IMR-90 (cell line): Measurements from ENCODE around the gene SULT1C4. TPM values are rescaled to one million over a fixed set of nuclear protein-coding genes. Genes with fewer than 3 reads are reported as not detected.
A peak's percentile ranks its signal among the peaks of the same experiment; 100 is the strongest.

Source experiments
- ATAC-seq: fragments of 200-7000 bp; cut with Tn5 transposase; 2 replicates; pipeline ENCODE4 v1.9.1; 2020; ENCODE audit warnings: low read depth, mild to moderate bottlenecking, moderate library complexity
- BruUV-seq: library from RNA; stranded (reverse); fragments of 400-500 nt; replicated peaks from 2 replicates; lab custom pipeline; 2021; lab: Mats Ljungman, UMichigan
- CTCF ChIA-PET: fragments of 300-600 bp; formaldehyde crosslinking; extraction: SDS; loops from one replicate; lab custom pipeline; 2021; ENCODE audit warnings: antibody characterized with exemption; lab: Yijun Ruan, JAX
- POLR2A ChIA-PET: fragments of 300-600 bp; sonication (Branson Sonifier 250); formaldehyde crosslinking; loops from one replicate; lab custom pipeline; 2022; ENCODE audit warnings: antibody characterized with exemption; ENCODE audit not compliant: unreplicated experiment; lab: Charles Lee
- DNase-seq: peaks from one replicate; pipeline ENCODE4 v3.0.0; 2013
- H2AFZ ChIP-seq: replicated peaks from 2 replicates; pipeline ENCODE3; 2013; ENCODE audit warnings: low read length, mild to moderate bottlenecking; ENCODE audit not compliant: poor library complexity
- H2AK5ac ChIP-seq: 2 replicates; pipeline ENCODE4 v1.6.1; 2013; ENCODE audit warnings: low read depth, low read length, inconsistent platforms
- H2AK9ac ChIP-seq: replicated peaks from 2 replicates; pipeline ENCODE3; 2013; ENCODE audit warnings: mild to moderate bottlenecking, low read depth, low read length, moderate library complexity; ENCODE audit not compliant: poor library complexity
- H2BK120ac ChIP-seq: 2 replicates; pipeline ENCODE4 v1.6.1; 2013; ENCODE audit warnings: low read depth, low read length, inconsistent platforms
- H2BK15ac ChIP-seq: 3 replicates; pipeline ENCODE4 v1.6.1; 2013; ENCODE audit warnings: low read depth, low read length, inconsistent platforms
- H2BK20ac ChIP-seq: 2 replicates; pipeline ENCODE4 v1.6.1; 2013; ENCODE audit warnings: low read depth, mild to moderate bottlenecking, inconsistent platforms, low read length, moderate library complexity
- H2BK5ac ChIP-seq: 2 replicates; pipeline ENCODE4 v1.6.1; 2013; ENCODE audit warnings: mild to moderate bottlenecking, low read depth, low read length, inconsistent platforms; ENCODE audit not compliant: poor library complexity, severe bottlenecking
- H3K14ac ChIP-seq: replicated peaks from 2 replicates; pipeline ENCODE4 v1.6.1; 2013; ENCODE audit warnings: low read depth, low read length, inconsistent platforms
- H3K18ac ChIP-seq: 2 replicates; pipeline ENCODE4 v1.6.1; 2013; ENCODE audit warnings: low read depth, low read length, control low read depth
- H3K23ac ChIP-seq: 2 replicates; pipeline ENCODE4 v1.6.1; 2013; ENCODE audit warnings: low read depth, low read length, inconsistent platforms
- H3K27ac ChIP-seq: 2 replicates; pipeline ENCODE4 v1.5.1; 2013; ENCODE audit warnings: mild to moderate bottlenecking, control low read depth, low read length; ENCODE audit not compliant: insufficient read depth
- H3K27me3 ChIP-seq: 2 replicates; pipeline ENCODE4 v1.6.1; 2013; ENCODE audit warnings: low read length; ENCODE audit not compliant: control insufficient read depth, insufficient read depth
- H3K36me3 ChIP-seq: 2 replicates; pipeline ENCODE4 v1.6.1; 2013; ENCODE audit warnings: low read length, mixed read lengths; ENCODE audit not compliant: control insufficient read depth, insufficient read depth
- H3K4ac ChIP-seq: 2 replicates; pipeline ENCODE4 v1.6.1; 2013; ENCODE audit warnings: low read depth, low read length, inconsistent platforms
- H3K4me1 ChIP-seq: 2 replicates; pipeline ENCODE4 v1.6.1; 2013; ENCODE audit warnings: low read length, mixed read lengths; ENCODE audit not compliant: control insufficient read depth, insufficient read depth
- H3K4me2 ChIP-seq: 2 replicates; pipeline ENCODE4 v1.6.1; 2013; ENCODE audit warnings: low read depth, mild to moderate bottlenecking, control low read depth, low read length, moderate library complexity
- H3K4me3 ChIP-seq: 2 replicates; pipeline ENCODE4 v1.5.1; 2013; ENCODE audit warnings: low read depth, mild to moderate bottlenecking, control low read depth, low read length, moderate library complexity; ENCODE audit not compliant: insufficient read depth
- H3K56ac ChIP-seq: 2 replicates; pipeline ENCODE4 v1.6.1; 2013; ENCODE audit warnings: low read length, inconsistent platforms; ENCODE audit not compliant: insufficient read depth; ENCODE audit errors: extremely low read depth
- H3K79me1 ChIP-seq, 2 experiments: 2 replicates each; pipeline ENCODE4 v1.6.1; 2013; ENCODE audit warnings: low read length in 2 of 2, inconsistent platforms in 1 of 2, low read depth in 1 of 2
- H3K9ac ChIP-seq: 2 replicates; pipeline ENCODE4 v1.6.1; 2013; ENCODE audit warnings: low read depth, low read length, control low read depth
- H3K9me1 ChIP-seq: 2 replicates; pipeline ENCODE4 v1.6.1; 2013; ENCODE audit warnings: low read length, inconsistent platforms; ENCODE audit not compliant: insufficient read depth
- H3K9me3 ChIP-seq: 2 replicates; pipeline ENCODE4 v1.6.1; 2013; ENCODE audit warnings: low read length; ENCODE audit not compliant: control insufficient read depth, insufficient read depth
- H4K20me1 ChIP-seq: 2 replicates; pipeline ENCODE4 v1.6.1; 2013; ENCODE audit warnings: low read length, inconsistent platforms; ENCODE audit not compliant: insufficient read depth
- H4K5ac ChIP-seq: 2 replicates; pipeline ENCODE4 v1.6.1; 2013; ENCODE audit warnings: mild to moderate bottlenecking, low read depth, low read length, control low read depth
- H4K8ac ChIP-seq, 2 experiments: 2 replicates each; pipeline ENCODE4 v1.6.1; 2013; ENCODE audit warnings: low read depth in 2 of 2, low read length in 2 of 2, control low read depth in 1 of 2, inconsistent platforms in 1 of 2
- H4K91ac ChIP-seq: 2 replicates; pipeline ENCODE4 v1.6.1; 2013; ENCODE audit warnings: low read depth, low read length, inconsistent platforms; ENCODE audit not compliant: insufficient read depth
- BHLHE40 ChIP-seq: fragments of 150-350 bp; IDR thresholded peaks from 2 replicates; pipeline ENCODE4 v1.6.1; 2016; ENCODE audit warnings: mild to moderate bottlenecking, low read depth, low read length
- CEBPB ChIP-seq: IDR thresholded peaks from 2 replicates; pipeline ENCODE4 v1.6.1; 2012; ENCODE audit warnings: low read depth, low read length, improper control_type of control experiment
- CHD1 ChIP-seq: IDR thresholded peaks from 2 replicates; pipeline ENCODE4 v1.6.1; 2012; ENCODE audit warnings: low read depth, low read length, improper control_type of control experiment
- CTCF ChIP-seq: conservative IDR thresholded peaks from 2 replicates; pipeline ENCODE4 v1.5.1; 2012; ENCODE audit warnings: mild to moderate bottlenecking, low read depth, low read length, improper control_type of control experiment
- FOS ChIP-seq: fragments of 150-350 bp; IDR thresholded peaks from 2 replicates; pipeline ENCODE4 v1.6.1; 2016; ENCODE audit warnings: low read depth, low read length
- MXI1 ChIP-seq: IDR thresholded peaks from 2 replicates; pipeline ENCODE4 v1.6.1; 2012; ENCODE audit warnings: low read depth, mild to moderate bottlenecking, low read length, moderate library complexity, borderline replicate concordance
- POLR2A ChIP-seq: IDR thresholded peaks from 2 replicates; pipeline ENCODE4 v1.6.1; 2012; ENCODE audit warnings: mild to moderate bottlenecking, low read depth, low read length
- RAD21 ChIP-seq: IDR thresholded peaks from 2 replicates; pipeline ENCODE4 v1.6.1; 2012; ENCODE audit warnings: low read length, improper control_type of control experiment
- RCOR1 ChIP-seq: IDR thresholded peaks from 2 replicates; pipeline ENCODE4 v1.6.1; 2012; ENCODE audit warnings: mild to moderate bottlenecking, low read length, improper control_type of control experiment; ENCODE audit not compliant: insufficient replicate concordance
- RFX5 ChIP-seq: IDR thresholded peaks from 2 replicates; pipeline ENCODE4 v1.8.0; 2012; ENCODE audit warnings: low read depth, mild to moderate bottlenecking, low read length, moderate library complexity
- USF2 ChIP-seq: fragments of 150-350 bp; IDR thresholded peaks from 2 replicates; pipeline ENCODE4 v1.6.1; 2017; ENCODE audit warnings: mild to moderate bottlenecking, antibody characterized with exemption, low read length, low read depth
- WGBS, 2 experiments: methylation state at CpG; one replicate each; pipeline versions ENCODE4 v1.1.5 to v1.1.7; 2013; ENCODE audit warnings: missing lambda C conversion rate in 2 of 2; ENCODE audit not compliant: insufficient read length in 1 of 2; ENCODE audit errors: extremely low coverage in 2 of 2; 5-methylcytosine and 5-hydroxymethylcytosine counted together
- dilution Hi-C: fragments of 300-500 bp; cut with HindIII; formaldehyde crosslinking; loops from one replicate; pipeline ENCODE4 v1.14.3; 2018; ENCODE audit warnings: low sequenced_read_pairs; ENCODE audit not compliant: unreplicated experiment
- in situ Hi-C: fragments of 300-500 bp; cut with MboI; formaldehyde crosslinking; loops from 3 replicates; pipeline ENCODE4 v1.14.3; 2019; ENCODE audit warnings: low sequenced_read_pairs, inconsistent platforms, mixed read lengths
- intact Hi-C: fragments of 100-400 bp; cut with micrococcal nuclease; formaldehyde crosslinking; loops from 2 replicates; pipeline ENCODE4 v1.10.0; 2022
- polyA plus RNA-seq, 3 experiments: library from polyadenylated mRNA; depleted of rRNA; stranded (reverse); fragments of >200 nt; gene quantifications; 2 replicates each; pipeline ENCODE4 v1.2.3, GENCODE V29; 2012; ENCODE audit warnings: low replicate concordance in 1 of 3
- total RNA-seq: library from RNA; depleted of rRNA; stranded (reverse); fragments of >200 nt; gene quantifications from 2 replicates; pipeline ENCODE4 v1.2.3, GENCODE V29; 2012
- TF ChIP-seq, protein P1 (sequence below): fragments of 150-350 bp; IDR thresholded peaks from 2 replicates; pipeline ENCODE4 v1.6.1; 2016; ENCODE audit warnings: low read depth, mild to moderate bottlenecking, low read length, moderate library complexity, borderline replicate concordance

Gene SULT1C4
- total and polyA plus RNA-seq, 2 of the 4 experiments (the other 2 are of a cell fraction): 0.36 to 0.50 TPM

DNA sequence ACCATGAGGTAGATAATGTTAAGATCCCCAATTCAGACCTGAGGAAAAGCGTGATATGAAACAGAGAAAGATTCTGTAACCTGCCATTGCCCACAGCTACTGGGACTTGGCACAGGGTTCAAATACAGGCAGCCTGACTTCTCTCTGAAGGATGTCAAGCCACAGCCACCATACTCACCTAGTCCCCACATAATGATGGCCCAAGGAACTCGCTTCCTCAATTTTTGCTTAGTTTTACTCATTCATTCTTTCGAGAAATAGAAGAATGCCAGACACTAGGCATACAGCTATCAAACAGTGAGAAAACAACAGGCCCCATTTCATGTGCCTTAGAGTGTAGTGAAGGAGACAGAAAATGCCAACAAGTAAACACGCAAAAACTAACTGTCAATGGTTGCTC, 980 bp upstream of the SULT1C4 start:
- Histone ChIP-seq H2BK15ac (peak overlapping the region; percentile 23; the same call in 2 of the 3 replicates), H2AK9ac (no peak overlapping the region), H2BK120ac (peak overlapping the region; percentile 28; the same call in 1 of the 2 replicates), H3K79me1 (no peaks in the 10 kb centered on the region), H3K27me3 (no peaks in the 10 kb centered on the region), H4K20me1 (no peaks in the 10 kb centered on the region), H3K4me2 (peak overlapping the region; percentile 58; the same call in 1 of the 2 replicates), H3K9me1 (0 out of 2 replicates have a peak, but pooled peaks cover 12% of the 10 kb centered on the region), H3K9ac (peak overlapping the region; percentile 1; the same call in 1 of the 2 replicates), H2AK5ac (peak overlapping the region; percentile 22; the same call in 1 of the 2 replicates), H3K4me3 (no peak overlapping the region), H2AFZ (no peak overlapping the region), H2BK5ac (peak overlapping the region; percentile 31), H3K4me1 (peaks cover 15% of the 10 kb centered on the region), H3K27ac (no peak overlapping the region; the same call in 1 of the 2 replicates), H3K18ac (peak overlapping the region; percentile 74), H2BK20ac (peak overlapping the region; percentile 6; the same call in 1 of the 2 replicates), H4K8ac (peak overlapping the region in 1 of 2 experiments; percentile 59; a peak in 1 of 4 replicates), H3K36me3 (no peaks in the 10 kb centered on the region), H3K56ac (no peak overlapping the region), H3K4ac (peak overlapping the region; percentile 23), H4K5ac (peak overlapping the region; percentile 25), H3K23ac (peak overlapping the region; percentile 54), H4K91ac (peak overlapping the region; percentile 51; the same call in 1 of the 2 replicates), H3K9me3 (no peaks in the 10 kb centered on the region), H3K14ac (peak overlapping the region; percentile 27)
- TF ChIP-seq POLR2A (no peak), RFX5 (no peak), MXI1 (no peak), BHLHE40 (no peak), CTCF (no peak), FOS (no peak), RAD21 (no peak), RCOR1 (no peak), CEBPB (no peak), CHD1 (no peak), USF2 (no peak)
- TF ChIP-seq, protein P1, sequence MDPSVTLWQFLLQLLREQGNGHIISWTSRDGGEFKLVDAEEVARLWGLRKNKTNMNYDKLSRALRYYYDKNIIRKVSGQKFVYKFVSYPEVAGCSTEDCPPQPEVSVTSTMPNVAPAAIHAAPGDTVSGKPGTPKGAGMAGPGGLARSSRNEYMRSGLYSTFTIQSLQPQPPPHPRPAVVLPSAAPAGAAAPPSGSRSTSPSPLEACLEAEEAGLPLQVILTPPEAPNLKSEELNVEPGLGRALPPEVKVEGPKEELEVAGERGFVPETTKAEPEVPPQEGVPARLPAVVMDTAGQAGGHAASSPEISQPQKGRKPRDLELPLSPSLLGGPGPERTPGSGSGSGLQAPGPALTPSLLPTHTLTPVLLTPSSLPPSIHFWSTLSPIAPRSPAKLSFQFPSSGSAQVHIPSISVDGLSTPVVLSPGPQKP: no peak
- intact Hi-C loops (no loop called here), in situ Hi-C loops (no loop called here), dilution Hi-C loops (no loop called here)
- ATAC-seq: no peak
- POLR2A ChIA-PET: no interaction called here
- BruUV-seq: no TSS peak
- CTCF ChIA-PET: interaction anchor here (0.6 kb wide), 1 partner anchor 20 kb away, joined by 3 read pairs; no protein-coding TSS in a partner anchor
- WGBS, 2 experiments: no CpG with 5 or more reads among the region's 4 CpGs
- no peak for DNase-seq
